CD4-positive, CD25-positive, alpha-beta regulatory T cell (primary cell): Measurements from ENCODE around the gene CCDC43. TPM values are rescaled to one million over a fixed set of nuclear protein-coding genes. Genes with fewer than 3 reads are reported as not detected.
"Not testable (repeated sequence)": the region's sequence is repeated elsewhere in the genome, so short reads cannot be mapped to it uniquely, and the experiment has no call there.

Experiments used
- ATAC-seq, 2 donors: fragments of 150-1000 bp; cut with Tn5 transposase; one replicate each; pipeline ENCODE4 v1.10.0; 2021; ENCODE audit warnings: low read depth in 2 of 2, moderate number of reproducible peaks in 2 of 2, moderate library complexity in 1 of 2
- DNase-seq, 3 donors: peaks; one replicate each; pipeline versions ENCODE4 v3.0.0 to v3.0.0-alpha.2; 2012 to 2022; ENCODE audit warnings: mixed read lengths in 1 of 3
- H3K27ac ChIP-seq: one replicate; pipeline ENCODE4 v1.7.0; 2013; ENCODE audit warnings: mild to moderate bottlenecking, low read length; ENCODE audit not compliant: insufficient read depth, poor library complexity, severe bottlenecking
- H3K27me3 ChIP-seq: one replicate; pipeline ENCODE4 v1.7.0; 2013; ENCODE audit warnings: low read length; ENCODE audit not compliant: control insufficient read depth, insufficient read depth
- H3K36me3 ChIP-seq: one replicate; pipeline ENCODE4 v1.7.0; 2013; ENCODE audit warnings: mild to moderate bottlenecking, low read length, moderate library complexity; ENCODE audit not compliant: control insufficient read depth, insufficient read depth
- H3K4me1 ChIP-seq: 2 replicates; pipeline ENCODE4 v1.7.0; 2013; ENCODE audit warnings: mild to moderate bottlenecking, low read length; ENCODE audit not compliant: insufficient read depth, control insufficient read depth, poor library complexity, severe bottlenecking
- H3K4me3 ChIP-seq: one replicate; pipeline ENCODE4 v1.7.0; 2013; ENCODE audit warnings: low read depth, mild to moderate bottlenecking, low read length, moderate library complexity
- H3K9me3 ChIP-seq, 2 experiments: 1 replicate in 1 of 2; 2 replicates in 1 of 2; pipeline ENCODE4 v1.7.0; 2013; ENCODE audit warnings: low read length in 2 of 2, mild to moderate bottlenecking in 1 of 2, moderate library complexity in 1 of 2; ENCODE audit not compliant: control insufficient read depth in 2 of 2
- H3K27ac Mint-ChIP-seq, 3 donors: one replicate each; pipeline ENCODE4 v1.8.0; 2020 to 2022; ENCODE audit warnings: mild to moderate bottlenecking in 3 of 3, mixed read lengths in 3 of 3, moderate library complexity in 2 of 3
- H3K27me3 Mint-ChIP-seq: one replicate; pipeline ENCODE4 v1.8.0; 2022; ENCODE audit warnings: mild to moderate bottlenecking, mixed read lengths
- H3K36me3 Mint-ChIP-seq: one replicate; pipeline ENCODE4 v1.8.0; 2020; ENCODE audit warnings: mixed read lengths
- H3K4me1 Mint-ChIP-seq, 4 donors: one replicate each; pipeline ENCODE4 v1.8.0; 2020 to 2022; ENCODE audit warnings: mixed read lengths in 4 of 4, mild to moderate bottlenecking in 1 of 4
- H3K4me3 Mint-ChIP-seq, 4 donors: one replicate each; pipeline ENCODE4 v1.8.0; 2020 to 2022; ENCODE audit warnings: mild to moderate bottlenecking in 4 of 4, mixed read lengths in 4 of 4, moderate library complexity in 3 of 4
- H3K9me3 Mint-ChIP-seq, 7 donors: one replicate each; pipeline ENCODE4 v1.8.0; 2020 to 2022; ENCODE audit warnings: mixed read lengths in 7 of 7, mild to moderate bottlenecking in 3 of 7, moderate library complexity in 2 of 7
- polyA plus RNA-seq, 4 donors: library from polyadenylated mRNA; unstranded; fragments of 300-500 nt; fragmentation: Illumina TruSeq; gene quantifications; one replicate each; pipeline ENCODE4 v1.2.3, GENCODE V29; 2021
- total RNA-seq: library from RNA; stranded (reverse); gene quantifications from one replicate; pipeline ENCODE4 v1.2.3, GENCODE V29; 2022

The CCDC43 gene
- total and polyA plus RNA-seq, 5 donors from 2014 or later = 11.8 to 20.3 (median 14.8) TPM

GRCh38 chr17:44719444-44719843, 29.9 kb upstream of the CCDC43 start:
- Histone ChIP-seq H3K27ac (no peak overlapping the region), H3K4me3 (no peak overlapping the region), H3K27me3 (no peaks in the 10 kb centered on the region), H3K4me1 (no peaks in the 10 kb centered on the region), H3K9me3 (no peaks in the 10 kb centered on the region), H3K36me3 (peaks cover 2% of the 10 kb centered on the region)
- Mint-ChIP-seq H3K4me1 (no peaks in the 10 kb centered on the region), H3K4me3 (no peak overlapping the region), H3K9me3 (no peaks in the 10 kb centered on the region), H3K27me3 (no peaks in the 10 kb centered on the region), H3K36me3 (peaks cover 12% of the 10 kb centered on the region), H3K27ac (no peak overlapping the region)
- ATAC-seq (no peak), DNase-seq (no peak)

- Mint-ChIP-seq H3K27ac (no peak within 1 kb of the TSS), H3K4me1 (peaks cover 0 to 2% (median 0%) of the 10 kb centered on the region in 4 donors), H3K9me3 (no peaks in the 10 kb centered on the region), H3K27me3 (peaks cover 4% of the 10 kb centered on the region), H3K36me3 (no peaks in the 10 kb centered on the region), H3K4me3 (no peak within 1 kb of the TSS)
- Histone ChIP-seq H3K9me3 (no peaks in the 10 kb centered on the region), H3K4me3 (peak within 1 kb of the TSS; percentile 92), H3K27me3 (no peaks in the 10 kb centered on the region), H3K27ac (peak within 1 kb of the TSS; percentile 58), H3K4me1 (peaks cover 16% of the 10 kb centered on the region), H3K36me3 (no peaks in the 10 kb centered on the region)
- DNase-seq (peak; percentile 77 to 95 (median 90)), ATAC-seq (peak; percentile 94)
These were observed 19.1 kb upstream of the CCDC43 start, which contains the start of gene DBF4B for GRCh38 chr17:44708401-44709263. DBF4B (plus strand) TSS chr17:44708665; CDS start chr17:44708821, 156 bp downstream.

- Mint-ChIP-seq H3K4me3 (no peak overlapping the region), H3K36me3 (no peaks in the 10 kb centered on the region), H3K27ac (no peak overlapping the region), H3K9me3 (no peaks in the 10 kb centered on the region), H3K27me3 (peaks cover 4% of the 10 kb centered on the region), H3K4me1 (peaks cover 0 to 2% (median 0%) of the 10 kb centered on the region in 4 donors)
- Histone ChIP-seq H3K4me3 (peak overlapping the region; percentile 92), H3K4me1 (peaks cover 16% of the 10 kb centered on the region), H3K27me3 (no peaks in the 10 kb centered on the region), H3K9me3 (no peaks in the 10 kb centered on the region), H3K36me3 (no peaks in the 10 kb centered on the region), H3K27ac (peak overlapping the region; percentile 58)
- ATAC-seq (no peak), DNase-seq (no peak)
These were observed 18.3 kb upstream of the CCDC43 start for GRCh38 chr17:44707755-44708400.

DNA sequence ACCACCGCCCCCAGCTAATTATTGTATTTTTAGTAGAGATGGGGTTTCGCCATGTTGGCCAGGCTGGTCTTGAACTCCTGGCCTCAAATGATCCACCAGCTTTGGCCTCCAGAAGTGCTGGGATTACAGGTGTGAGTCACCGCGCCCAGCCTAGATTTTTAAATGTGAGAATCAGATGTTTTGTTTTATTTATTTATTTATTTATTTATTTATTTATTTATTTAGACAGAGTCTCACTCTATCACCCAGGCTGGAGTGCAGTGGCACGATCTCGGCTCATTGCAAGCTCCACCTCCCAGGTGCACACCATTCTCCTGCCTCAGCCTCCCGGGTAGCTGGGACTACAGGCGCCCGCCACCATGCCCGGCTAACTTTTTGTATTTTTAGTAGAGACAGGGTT, 10.7 kb upstream of the CCDC43 start:
- not testable (repeated sequence) for H3K36me3 Mint-ChIP-seq, ATAC-seq, H3K4me1 ChIP-seq, H3K27me3 Mint-ChIP-seq, H3K36me3 ChIP-seq, H3K4me3 Mint-ChIP-seq, H3K27ac Mint-ChIP-seq, H3K27me3 ChIP-seq, H3K27ac ChIP-seq, H3K9me3 ChIP-seq, H3K9me3 Mint-ChIP-seq, H3K4me3 ChIP-seq, DNase-seq, H3K4me1 Mint-ChIP-seq

- Histone ChIP-seq H3K4me3 (no peak overlapping the region), H3K27me3 (no peaks in the 10 kb centered on the region), H3K36me3 (no peaks in the 10 kb centered on the region), H3K9me3 (no peaks in the 10 kb centered on the region), H3K27ac (no peak overlapping the region), H3K4me1 (peaks cover 14% of the 10 kb centered on the region)
- DNase-seq = no peak
- Mint-ChIP-seq H3K9me3 (no peaks in the 10 kb centered on the region), H3K27me3 (peaks cover 7% of the 10 kb centered on the region), H3K4me1 (peaks cover 7 to 28% (median 16%) of the 10 kb centered on the region in 4 donors), H3K36me3 (peaks cover 3% of the 10 kb centered on the region), H3K4me3 (no peak overlapping the region), H3K27ac (no peak overlapping the region)
- ATAC-seq = no peak
These were observed 4.0 kb upstream of the CCDC43 start for GRCh38 chr17:44693609-44694008.

- Mint-ChIP-seq H3K4me3 (peak overlapping the region; percentile 22 to 97 (median 85)), H3K4me1 (peaks cover 12 to 44% (median 23%) of the 10 kb centered on the region in 4 donors), H3K27ac (peak overlapping the region in 2 of 3 donors; percentile 97 to 99)
- ATAC-seq, H3K27me3 ChIP-seq, H3K9me3 ChIP-seq, H3K4me3 ChIP-seq, H3K36me3 Mint-ChIP-seq, H3K36me3 ChIP-seq, H3K27ac ChIP-seq, H3K9me3 Mint-ChIP-seq, H3K27me3 Mint-ChIP-seq: not testable (repeated sequence)
- peak in 1 of 3 donors; percentile 47 for DNase-seq
- peaks cover 15% of the 10 kb centered on the region for H3K4me1 ChIP-seq
These were observed 1.2 kb upstream of the CCDC43 start for GRCh38 chr17:44690746-44691306.

- Histone ChIP-seq H3K9me3 (no peaks in the 10 kb centered on the region), H3K27ac (peak overlapping the region; percentile 90), H3K4me1 (peaks cover 15% of the 10 kb centered on the region), H3K27me3 (no peaks in the 10 kb centered on the region), H3K4me3 (peak overlapping the region; percentile 95), H3K36me3 (peaks cover 9% of the 10 kb centered on the region)
- peaks cover 17% of the 10 kb centered on the region for H3K36me3 Mint-ChIP-seq
- peak overlapping the region; percentile 96 to 100 (median 98) for H3K4me3 Mint-ChIP-seq
- DNase-seq (no peak), ATAC-seq (peak; percentile 2 to 8)
- H3K9me3 Mint-ChIP-seq = peaks cover 0 to 1% (median 0%) of the 10 kb centered on the region in 7 donors
- peaks cover 15 to 48% (median 26%) of the 10 kb centered on the region in 4 donors for H3K4me1 Mint-ChIP-seq
- no peaks in the 10 kb centered on the region for H3K27me3 Mint-ChIP-seq
- H3K27ac Mint-ChIP-seq = peak overlapping the region; percentile 97 to 99 (median 98)
These were observed 700 bp downstream of the CCDC43 start for GRCh38 chr17:44688675-44689476.
